ENCODE data around the gene FSHR.

GRCh38 chr2:49123600-49123999 lies 30.7 kb downstream of the FSHR start:
- TF ChIP-seq EZH2phosphoT487 (IDR thresholded peaks at IDR 0.05; ENCODE audit: low read length) (no peak), CTCF (IDR thresholded peaks at IDR 0.05; ENCODE audit: low read length) (no peak), EZH2 (optimal IDR thresholded peaks at IDR 0.05; ENCODE audit: low read depth, low read length) (no peak)

Data from MM.1S (cell line).